Activated CD4-positive, alpha-beta memory T cell treated with anti-CD3 and anti-CD28 coated beads for 36 hours (primary cell): ENCODE measurements around the gene CCDC116. TPM values are rescaled to one million over a fixed set of nuclear protein-coding genes. Genes with fewer than 3 reads are reported as not detected.

ENCODE experiments used
- CTCF ChIA-PET: fragments of 350-600 bp; sonication (Branson Sonifier 250); formaldehyde crosslinking; loops from one replicate; lab custom pipeline; 2021; ENCODE audit warnings: antibody characterized with exemption, inconsistent platforms; lab: Charles Lee
- POLR2A ChIA-PET: fragments of 350-600 bp; sonication (Branson Sonifier 250); formaldehyde crosslinking; loops from one replicate; lab custom pipeline; 2021; ENCODE audit warnings: antibody characterized with exemption; lab: Charles Lee
- DNase-seq: peaks from one replicate; pipeline ENCODE4 v3.0.0-alpha.2; 2020
- H3K27ac Mint-ChIP-seq: one replicate; pipeline ENCODE4 v1.8.0; 2021; ENCODE audit warnings: mixed read lengths
- H3K27me3 Mint-ChIP-seq: one replicate; pipeline ENCODE4 v1.8.0; 2021; ENCODE audit warnings: mixed read lengths
- H3K36me3 Mint-ChIP-seq: one replicate; pipeline ENCODE4 v1.8.0; 2021; ENCODE audit warnings: mixed read lengths
- H3K4me1 Mint-ChIP-seq: one replicate; pipeline ENCODE4 v1.8.0; 2021; ENCODE audit warnings: low read depth, mixed read lengths
- H3K4me3 Mint-ChIP-seq: one replicate; pipeline ENCODE4 v1.8.0; 2021; ENCODE audit warnings: mild to moderate bottlenecking, mixed read lengths
- H3K9me3 Mint-ChIP-seq: one replicate; pipeline ENCODE4 v1.8.0; 2021; ENCODE audit warnings: mixed read lengths
- intact Hi-C: fragments of 100-400 bp; cut with micrococcal nuclease; formaldehyde crosslinking; loops from one replicate; pipeline ENCODE4 v1.15.1; 2023
- total RNA-seq, 2 experiments: library from RNA; stranded (reverse); gene quantifications; one replicate each; pipeline ENCODE4 v1.2.3, GENCODE V29; 2021

Gene CCDC116
- total RNA-seq, 2 experiments from 2014 or later, result 0.27 to 0.31 TPM

DNA sequence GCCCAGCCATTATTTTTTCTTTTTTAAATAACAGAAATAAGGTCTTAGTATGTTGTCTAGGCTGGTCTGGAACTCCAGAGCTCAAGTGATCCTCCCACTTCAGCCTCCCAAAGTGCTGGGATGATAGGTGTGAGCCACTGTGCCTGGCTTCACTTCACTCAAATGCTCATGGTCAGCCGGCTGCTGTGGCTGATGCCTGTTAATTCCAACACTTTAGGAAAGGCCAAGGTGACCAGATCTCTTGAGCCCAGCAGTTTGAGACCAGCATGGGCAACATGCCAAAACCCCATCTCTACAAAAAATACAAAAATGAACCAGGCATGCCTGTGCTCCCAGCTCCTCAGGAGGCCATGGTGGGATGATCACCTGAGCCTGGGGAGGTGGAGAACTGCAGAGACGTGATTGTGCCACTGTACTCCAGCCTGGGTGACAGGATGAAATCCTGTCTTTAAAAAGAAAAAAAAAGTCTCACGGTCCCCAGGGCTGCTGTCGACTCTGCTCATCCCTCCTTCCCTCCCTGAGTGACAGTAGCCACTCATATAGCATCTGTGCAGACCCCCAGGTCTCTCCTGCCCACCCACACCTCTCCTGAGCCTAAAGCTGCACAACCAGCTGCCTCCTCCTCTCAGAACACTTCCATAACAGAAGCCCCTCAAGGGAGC, 6.4 kb upstream of the CCDC116 start:
- Mint-ChIP-seq H3K4me1 (peaks cover 33% of the 10 kb centered on the region), H3K27ac (peak overlapping the region; percentile 52), H3K27me3 (no peaks in the 10 kb centered on the region), H3K4me3 (no peak overlapping the region), H3K36me3 (peaks cover 26% of the 10 kb centered on the region), H3K9me3 (no peaks in the 10 kb centered on the region)
- intact Hi-C loops, result loop anchor here (5.0 kb wide), 1 partner anchor 39 kb away; no protein-coding TSS in a partner anchor
- CTCF ChIA-PET, result interaction anchor here (0.5 to 5.9 kb wide), 3 partner anchors 16 to 45 kb away, joined by 3 to 82 read pairs (median 11); partner anchors contain the start of gene SDF2L1
- DNase-seq, result no peak
- POLR2A ChIA-PET, result interaction anchor here (1.4 to 1.5 kb wide), 2 partner anchors 16 to 20 kb away, joined by 3 read pairs; partner anchors contain the start of gene SDF2L1

DNA sequence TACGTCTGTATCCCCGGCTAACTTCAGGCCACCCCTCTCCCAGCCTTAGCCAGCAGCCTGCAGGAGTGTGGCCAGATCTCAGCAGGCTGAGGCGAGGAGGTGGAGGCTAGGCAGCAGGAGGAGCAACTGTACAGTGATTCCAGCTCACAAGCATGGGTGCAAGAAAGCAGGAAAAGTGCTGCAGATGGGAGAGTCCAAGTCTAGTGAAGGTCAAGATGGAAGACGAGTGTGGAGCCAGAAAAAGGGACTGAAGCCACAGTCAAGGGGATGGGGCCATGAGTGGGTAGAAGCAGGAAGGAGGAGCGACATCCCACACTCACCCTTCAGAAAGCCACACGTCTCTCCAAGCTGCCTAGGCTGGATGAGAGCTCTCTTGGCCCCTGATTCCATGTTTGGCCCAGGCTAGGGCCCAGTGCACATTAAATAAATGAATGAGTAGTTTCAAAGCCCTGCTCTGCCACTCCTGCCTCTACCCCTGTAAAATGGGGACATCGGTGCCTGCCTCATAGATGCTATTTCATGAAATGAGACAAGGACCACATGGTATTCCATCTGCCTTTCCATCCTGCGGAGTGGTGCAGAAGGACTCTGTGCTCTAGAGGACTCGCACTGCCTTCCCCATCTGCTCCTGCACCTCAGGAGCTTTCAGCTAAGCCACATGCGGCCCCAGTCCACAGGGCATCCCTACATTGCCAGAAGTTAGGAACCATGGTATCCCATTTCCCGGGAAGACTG, 5.7 kb upstream of the CCDC116 start:
- Mint-ChIP-seq H3K9me3 (no peaks in the 10 kb centered on the region), H3K4me3 (no peak overlapping the region), H3K36me3 (peaks cover 24% of the 10 kb centered on the region), H3K27ac (peak overlapping the region; percentile 61), H3K4me1 (peaks cover 33% of the 10 kb centered on the region), H3K27me3 (no peaks in the 10 kb centered on the region)
- intact Hi-C loops, result loop anchor here (5.0 kb wide), 1 partner anchor 40 kb away; no protein-coding TSS in a partner anchor
- POLR2A ChIA-PET, result interaction anchor here (1.4 to 3.4 kb wide), 2 partner anchors 16 to 20 kb away, joined by 3 to 46 read pairs; partner anchors contain the start of gene SDF2L1
- DNase-seq, result no peak
- CTCF ChIA-PET, result interaction anchor here (0.5 to 5.9 kb wide), 3 partner anchors 16 to 45 kb away, joined by 3 to 82 read pairs (median 11); partner anchors contain the start of gene SDF2L1

DNA sequence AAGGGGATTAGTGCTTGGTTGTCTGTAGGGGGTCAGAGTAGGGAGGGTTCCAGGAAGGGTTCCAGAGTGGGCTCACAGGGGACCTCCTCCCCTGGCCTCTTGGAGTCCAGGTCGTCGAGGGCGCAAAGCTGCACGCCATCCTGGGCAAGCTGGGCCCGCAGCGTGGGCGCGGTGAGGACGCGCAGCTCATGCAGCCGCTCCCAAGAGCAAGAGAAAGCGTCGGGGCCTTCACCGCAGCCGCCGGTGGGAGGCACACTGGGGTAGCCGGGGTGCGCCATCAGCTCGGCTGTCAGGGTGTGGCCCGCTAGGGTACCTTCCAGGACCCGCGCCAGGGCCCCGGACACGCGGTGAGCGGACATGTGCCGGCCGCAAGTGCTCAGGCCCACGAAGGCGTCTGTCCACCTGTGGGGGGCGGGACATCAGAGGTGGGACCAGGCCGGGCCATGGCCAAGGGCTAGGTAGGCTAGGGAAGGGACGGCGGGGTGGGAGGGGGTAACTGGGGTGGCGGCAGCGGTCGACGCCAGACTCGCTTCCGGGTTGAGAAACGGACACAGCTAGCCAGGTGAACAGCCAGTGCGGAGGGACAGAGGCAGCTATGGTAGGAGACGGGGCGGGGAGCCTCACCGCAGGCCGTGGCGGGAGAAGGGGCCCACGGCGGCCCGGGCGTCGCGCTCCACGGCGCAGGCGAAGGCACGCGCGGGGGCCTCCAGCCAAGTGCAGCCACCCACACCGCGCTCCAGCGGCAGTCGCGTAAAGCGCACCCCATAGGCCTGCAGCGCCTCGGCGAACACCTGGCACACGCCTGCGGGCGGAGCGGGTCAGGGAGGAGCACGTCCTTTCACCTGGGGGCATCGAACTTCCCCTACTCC, 3.9 kb upstream of the CCDC116 start:
- intact Hi-C loops, result loop anchor here (5.0 kb wide), 1 partner anchor 41 kb away; no protein-coding TSS in a partner anchor
- H3K36me3 Mint-ChIP-seq, result peaks cover 22% of the 10 kb centered on the region
- no peak for DNase-seq
- peak overlapping the region; percentile 92 for H3K27ac Mint-ChIP-seq
- CTCF ChIA-PET, result interaction anchor here (0.7 to 6.1 kb wide), 23 partner anchors 7 to 626 kb away, joined by 3 to 151 read pairs (median 5); partner anchors contain the start of genes PPIL2, SDF2L1, THAP7 and YPEL1
- POLR2A ChIA-PET, result interaction anchor here (0.9 to 3.4 kb wide), 6 partner anchors 14 to 60 kb away, joined by 3 to 46 read pairs (median 8); partner anchors contain the start of genes PPIL2 and SDF2L1
- no peaks in the 10 kb centered on the region for H3K27me3 Mint-ChIP-seq
- peaks cover 38% of the 10 kb centered on the region for H3K4me1 Mint-ChIP-seq
- no peaks in the 10 kb centered on the region for H3K9me3 Mint-ChIP-seq
- peak overlapping the region; percentile 89 for H3K4me3 Mint-ChIP-seq

DNA sequence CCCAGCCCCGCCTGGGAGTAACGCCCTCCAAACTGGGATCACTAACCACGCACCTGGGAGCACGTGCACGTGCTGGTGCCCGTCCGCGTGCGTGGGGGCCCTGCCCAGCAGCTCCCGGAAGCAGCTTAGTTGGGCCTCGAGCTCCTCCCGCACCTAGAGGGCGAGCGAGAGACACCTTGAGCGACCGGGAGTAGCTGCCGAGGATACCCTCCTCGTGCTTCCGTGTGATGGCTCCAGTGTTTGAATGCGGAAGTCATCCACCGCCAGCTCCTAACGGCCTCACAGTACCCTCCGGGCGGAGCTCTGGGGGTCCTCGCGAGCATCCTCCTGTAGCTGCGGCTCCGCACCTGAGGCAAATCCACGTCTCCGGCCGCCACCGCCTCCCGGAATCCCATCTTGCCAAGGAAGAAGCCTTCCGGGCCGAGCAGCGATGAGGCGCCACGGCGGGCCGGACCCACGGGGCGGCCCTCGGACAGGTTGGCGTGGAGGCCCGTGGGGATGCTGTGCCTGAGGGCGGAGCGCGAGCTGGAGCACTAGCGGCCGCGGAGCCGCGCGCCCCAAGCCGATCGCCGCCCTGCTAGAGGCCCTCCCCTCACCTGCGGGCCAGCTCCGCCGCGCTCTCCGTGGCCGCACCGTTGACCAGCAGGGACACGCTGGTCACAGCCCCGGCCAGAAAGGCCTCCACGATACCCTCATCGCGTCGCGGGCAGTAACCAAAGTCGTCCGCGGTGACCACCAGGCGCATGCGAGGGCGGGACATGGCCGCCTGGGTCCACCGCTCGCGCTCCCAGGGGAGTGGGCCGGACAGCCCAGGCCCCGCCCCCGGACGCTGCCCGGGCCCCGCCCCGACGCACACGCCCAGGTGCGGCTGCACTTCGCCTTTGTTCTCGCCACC, 3.1 kb upstream of the CCDC116 start, which contains the start of gene YDJC:
Gene YDJC (minus strand): TSS at position 768 of the 895 bp plus-strand sequence. CDS start 8 bp downstream, at position 760.
- peak within 1 kb of the TSS; percentile 89 for H3K4me3 Mint-ChIP-seq
- H3K36me3 Mint-ChIP-seq, result peaks cover 22% of the 10 kb centered on the region
- peaks cover 38% of the 10 kb centered on the region for H3K4me1 Mint-ChIP-seq
- peak; percentile 96 for DNase-seq
- POLR2A ChIA-PET, result interaction anchor here (0.6 to 3.4 kb wide), 7 partner anchors 13 to 61 kb away, joined by 3 to 46 read pairs (median 7); partner anchors contain the start of genes PPIL2 and SDF2L1
- H3K27ac Mint-ChIP-seq, result peak within 1 kb of the TSS; percentile 92
- no peaks in the 10 kb centered on the region for H3K27me3 Mint-ChIP-seq
- CTCF ChIA-PET, result interaction anchor here (0.6 to 6.1 kb wide), 25 partner anchors 8 to 627 kb away, joined by 3 to 151 read pairs (median 5); partner anchors contain the start of genes PPIL2, SDF2L1, THAP7 and YPEL1
- intact Hi-C loops, result loop anchor here (1.0 to 5.0 kb wide), 3 partner anchors 13 to 59 kb away; partner anchors contain the start of gene SDF2L1
- H3K9me3 Mint-ChIP-seq, result no peaks in the 10 kb centered on the region

DNA sequence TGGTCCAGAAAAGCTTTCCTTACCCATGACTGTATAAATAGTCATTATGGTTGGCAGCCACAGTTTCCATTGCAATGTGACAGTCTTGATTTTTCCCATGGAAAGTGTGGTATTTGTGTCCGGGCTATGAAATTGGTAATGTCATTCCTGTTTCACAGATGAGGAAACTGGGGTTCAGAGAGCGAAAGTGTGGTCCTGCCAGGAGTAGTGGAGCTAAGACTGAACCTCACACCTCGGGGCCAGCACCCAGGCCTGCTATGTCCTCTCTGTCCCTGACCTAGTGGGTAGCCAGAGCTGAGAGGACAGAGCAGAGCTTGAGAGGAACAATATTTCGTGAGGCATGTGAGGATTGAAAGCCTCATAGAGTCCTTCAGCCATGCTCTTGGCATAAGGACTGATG, 1.5 kb upstream of the CCDC116 start:
- no peak for DNase-seq
- no peak overlapping the region for H3K27ac Mint-ChIP-seq
- intact Hi-C loops, result loop anchor here (2.0 kb wide), 1 partner anchor 60 kb away; no protein-coding TSS in a partner anchor
- H3K27me3 Mint-ChIP-seq, result no peaks in the 10 kb centered on the region
- H3K36me3 Mint-ChIP-seq, result peaks cover 22% of the 10 kb centered on the region
- ChIA-PET POLR2A (interaction anchor here (1.1 kb wide), 1 partner anchor 12 kb away, joined by 4 read pairs; no protein-coding TSS in a partner anchor), CTCF (interaction anchor here (0.8 to 6.1 kb wide), 6 partner anchors 11 to 58 kb away, joined by 3 to 151 read pairs (median 17); partner anchors contain the start of gene SDF2L1)
- no peak overlapping the region for H3K4me3 Mint-ChIP-seq
- no peaks in the 10 kb centered on the region for H3K9me3 Mint-ChIP-seq
- H3K4me1 Mint-ChIP-seq, result peaks cover 35% of the 10 kb centered on the region

DNA sequence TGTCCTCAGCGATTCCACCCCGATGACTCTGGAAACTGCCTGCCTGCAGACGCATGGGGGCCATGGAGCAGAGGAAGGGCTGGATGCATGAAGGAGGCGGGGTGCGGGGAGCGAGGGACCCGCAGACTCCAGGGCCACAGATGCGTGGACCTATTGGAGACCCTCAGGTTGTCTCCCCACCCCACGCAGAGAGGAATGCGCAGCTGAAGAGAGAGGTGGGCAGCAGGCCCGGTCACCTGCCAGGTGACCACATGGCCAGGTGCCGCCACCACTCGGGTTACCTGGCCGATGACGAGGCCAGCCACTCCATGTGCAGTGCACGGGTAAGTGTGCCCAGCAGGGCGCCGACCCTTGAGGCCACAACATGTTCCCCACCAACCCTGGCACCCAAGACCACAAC, 371 bp downstream of the CCDC116 start:
- no peaks in the 10 kb centered on the region for H3K27me3 Mint-ChIP-seq
- peak overlapping the region; percentile 49 for H3K27ac Mint-ChIP-seq
- H3K4me1 Mint-ChIP-seq, result peaks cover 20% of the 10 kb centered on the region
- intact Hi-C loops, result no loop called here
- no peak overlapping the region for H3K4me3 Mint-ChIP-seq
- ChIA-PET POLR2A (interaction anchor here (1.4 kb wide), 1 partner anchor 9 kb away, joined by 10 read pairs; the partner anchor contains the start of gene SDF2L1), CTCF (interaction anchor here (1.0 to 6.1 kb wide), 3 partner anchors 9 to 44 kb away, joined by 4 to 151 read pairs (median 7); partner anchors contain the start of gene SDF2L1)
- H3K36me3 Mint-ChIP-seq, result peaks cover 9% of the 10 kb centered on the region
- no peaks in the 10 kb centered on the region for H3K9me3 Mint-ChIP-seq
- no peak for DNase-seq

DNA sequence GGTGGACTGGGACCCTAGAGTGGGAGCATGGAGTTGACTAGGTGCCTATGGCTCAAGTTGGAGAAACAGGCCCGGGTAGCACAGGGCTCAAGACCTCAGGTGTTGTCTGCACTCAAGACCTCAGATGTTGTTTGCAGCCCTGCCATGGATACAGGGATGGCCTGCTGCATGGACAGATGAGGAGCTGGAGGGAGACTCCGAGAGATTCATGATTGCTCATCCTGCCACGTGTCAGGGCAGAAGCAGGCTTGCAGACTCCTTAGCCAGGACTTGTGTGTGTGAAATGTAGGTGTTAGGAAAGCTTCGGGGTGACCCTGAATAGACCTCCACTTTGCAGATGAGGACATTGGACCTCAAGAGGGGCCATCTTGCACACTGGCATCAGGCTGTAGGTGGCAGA, 921 bp downstream of the CCDC116 start:
- POLR2A ChIA-PET, result interaction anchor here (1.1 kb wide), 1 partner anchor 9 kb away, joined by 3 read pairs; the partner anchor contains the start of gene SDF2L1

DNA sequence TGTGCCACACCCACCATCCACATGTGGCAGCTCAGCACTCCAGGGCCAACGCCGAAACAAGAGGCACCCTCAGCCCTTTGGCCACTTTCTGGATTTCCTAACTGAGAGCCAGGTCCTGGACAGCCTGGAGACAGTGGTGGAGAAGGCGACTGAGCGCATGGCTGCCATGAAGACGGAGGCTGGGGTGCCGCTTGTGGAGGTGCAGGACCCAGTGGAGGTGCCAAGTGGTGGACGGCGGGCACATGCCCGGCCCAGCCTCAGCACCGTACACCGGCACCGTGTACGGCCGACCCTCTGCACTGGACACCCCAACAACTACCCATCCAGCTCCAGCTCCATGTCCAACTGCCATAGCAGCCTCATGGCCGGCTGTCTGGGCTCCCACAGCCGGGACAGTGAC, 1.5 kb downstream of the CCDC116 start:
- intact Hi-C loops, result no loop called here
- H3K36me3 Mint-ChIP-seq, result peaks cover 3% of the 10 kb centered on the region
- CTCF ChIA-PET, result interaction anchor here (4.2 to 6.1 kb wide), 2 partner anchors 8 to 13 kb away, joined by 26 to 151 read pairs; partner anchors contain the start of gene SDF2L1
- no peak for DNase-seq
- POLR2A ChIA-PET, result interaction anchor here (1.1 kb wide), 1 partner anchor 8 kb away, joined by 3 read pairs; the partner anchor contains the start of gene SDF2L1
- H3K27ac Mint-ChIP-seq, result no peak overlapping the region
- no peaks in the 10 kb centered on the region for H3K27me3 Mint-ChIP-seq
- no peaks in the 10 kb centered on the region for H3K9me3 Mint-ChIP-seq
- H3K4me1 Mint-ChIP-seq, result peaks cover 14% of the 10 kb centered on the region
- H3K4me3 Mint-ChIP-seq, result no peak overlapping the region

More for the DNA sequence above, 921 bp downstream of the CCDC116 start:
- intact Hi-C loops, result no loop called here
- Mint-ChIP-seq H3K4me3 (no peak overlapping the region), H3K4me1 (peaks cover 15% of the 10 kb centered on the region), H3K36me3 (peaks cover 4% of the 10 kb centered on the region), H3K27ac (no peak overlapping the region), H3K9me3 (no peaks in the 10 kb centered on the region), H3K27me3 (no peaks in the 10 kb centered on the region)
- DNase-seq, result no peak
- CTCF ChIA-PET, result interaction anchor here (4.2 to 6.1 kb wide), 2 partner anchors 9 to 13 kb away, joined by 26 to 151 read pairs; partner anchors contain the start of gene SDF2L1

DNA sequence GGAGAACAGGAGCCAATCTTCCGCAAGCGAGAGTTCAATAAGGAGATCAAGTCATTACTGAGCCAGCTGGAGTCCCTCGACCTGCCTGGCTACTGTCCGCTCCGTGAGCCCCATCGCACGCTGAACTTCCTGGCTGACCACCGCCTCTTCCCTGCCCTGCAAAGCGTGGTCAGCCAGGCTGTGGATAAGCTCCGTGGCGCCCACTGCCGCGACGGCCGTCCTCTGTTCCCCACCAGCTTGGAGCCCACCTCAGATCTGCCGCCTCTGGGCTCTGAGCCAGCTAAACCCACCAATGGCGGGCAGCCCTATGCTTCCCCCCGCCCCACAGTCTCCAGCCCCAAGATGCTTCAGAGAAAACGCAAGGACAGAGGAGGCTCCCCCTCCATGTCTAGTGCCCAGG, 2.3 kb downstream of the CCDC116 start:
- no peak overlapping the region for H3K4me3 Mint-ChIP-seq
- no peaks in the 10 kb centered on the region for H3K27me3 Mint-ChIP-seq
- POLR2A ChIA-PET, result no interaction called here
- H3K4me1 Mint-ChIP-seq, result peaks cover 13% of the 10 kb centered on the region
- CTCF ChIA-PET, result interaction anchor here (4.2 kb wide), 1 partner anchor 12 kb away, joined by 26 read pairs; no protein-coding TSS in a partner anchor
- H3K36me3 Mint-ChIP-seq, result no peaks in the 10 kb centered on the region
- H3K27ac Mint-ChIP-seq, result no peak overlapping the region
- DNase-seq, result no peak
- intact Hi-C loops, result no loop called here
- H3K9me3 Mint-ChIP-seq, result no peaks in the 10 kb centered on the region
